Glutamatergic neuron (in vitro differentiated cells): ENCODE measurements around the gene GLI3. TPM values are rescaled to one million over a fixed set of nuclear protein-coding genes. Genes with fewer than 3 reads are reported as not detected.

ENCODE experiments used
- DNase-seq: peaks from one replicate; pipeline ENCODE4 v3.0.0; 2022
- H3K27ac Mint-ChIP-seq: one replicate; pipeline ENCODE4 v1.8.0; 2020; ENCODE audit warnings: mild to moderate bottlenecking, mixed read lengths, inconsistent platforms; ENCODE audit not compliant: unreplicated experiment
- H3K27me3 Mint-ChIP-seq: one replicate; pipeline ENCODE4 v1.8.0; 2020; ENCODE audit warnings: mild to moderate bottlenecking, moderate library complexity, mixed read lengths, inconsistent platforms; ENCODE audit not compliant: unreplicated experiment
- H3K36me3 Mint-ChIP-seq: one replicate; pipeline ENCODE4 v1.8.0; 2020; ENCODE audit warnings: mild to moderate bottlenecking, mixed read lengths, inconsistent platforms; ENCODE audit not compliant: unreplicated experiment
- H3K4me1 Mint-ChIP-seq: one replicate; pipeline ENCODE4 v1.8.0; 2020; ENCODE audit warnings: mild to moderate bottlenecking, low read depth, mixed read lengths, inconsistent platforms; ENCODE audit not compliant: unreplicated experiment
- H3K4me3 Mint-ChIP-seq: one replicate; pipeline ENCODE4 v1.8.0; 2020; ENCODE audit warnings: mild to moderate bottlenecking, mixed read lengths, inconsistent platforms; ENCODE audit not compliant: unreplicated experiment
- H3K9me3 Mint-ChIP-seq: one replicate; pipeline ENCODE4 v1.8.0; 2020; ENCODE audit warnings: mild to moderate bottlenecking, moderate library complexity, mixed read lengths, inconsistent platforms; ENCODE audit not compliant: unreplicated experiment
- total RNA-seq: library from RNA; stranded (reverse); fragmentation: NEBNext Ultra II Directional; extraction: Animal tissue kit (Norgen Biotek cat#: 25700); gene quantifications from one replicate; pipeline ENCODE4 v1.2.1, GENCODE V29; 2021; ENCODE audit not compliant: unreplicated experiment
- TF ChIP-seq, protein P1 (sequence below): fragments of 200-600 bp; sonication (generic); IDR thresholded peaks from one replicate; pipeline ENCODE4 v1.5.0; 2021; ENCODE audit not compliant: partially characterized antibody, unreplicated experiment

GLI3 gene
- total RNA-seq, 1 donor from 2014 or later: 2.9 TPM

DNA sequence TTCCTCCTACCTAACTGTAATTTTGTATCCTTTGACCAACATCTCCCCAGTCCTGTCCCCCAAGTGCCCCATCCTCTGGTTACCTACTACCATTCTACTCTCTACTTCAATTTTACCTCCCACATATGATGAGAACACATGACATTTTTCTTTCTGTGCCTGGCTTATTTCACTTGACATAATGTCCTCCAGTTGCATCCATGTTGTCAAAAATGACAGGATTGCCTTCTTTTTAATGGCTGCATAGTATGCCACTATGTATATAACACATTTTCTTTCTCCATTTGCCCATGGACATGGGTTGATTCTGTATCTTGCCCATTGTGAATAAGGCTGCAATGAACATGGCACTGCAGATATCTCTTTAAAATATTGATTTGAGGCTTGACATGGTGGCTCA lies 33.7 kb downstream of the GLI3 start:
- DNase-seq: no peak
- no peaks in the 10 kb centered on the region for H3K27me3 Mint-ChIP-seq
- no peak overlapping the region for H3K27ac Mint-ChIP-seq
- no peaks in the 10 kb centered on the region for H3K36me3 Mint-ChIP-seq
- H3K4me3 Mint-ChIP-seq: no peak overlapping the region
- TF ChIP-seq, protein P1, sequence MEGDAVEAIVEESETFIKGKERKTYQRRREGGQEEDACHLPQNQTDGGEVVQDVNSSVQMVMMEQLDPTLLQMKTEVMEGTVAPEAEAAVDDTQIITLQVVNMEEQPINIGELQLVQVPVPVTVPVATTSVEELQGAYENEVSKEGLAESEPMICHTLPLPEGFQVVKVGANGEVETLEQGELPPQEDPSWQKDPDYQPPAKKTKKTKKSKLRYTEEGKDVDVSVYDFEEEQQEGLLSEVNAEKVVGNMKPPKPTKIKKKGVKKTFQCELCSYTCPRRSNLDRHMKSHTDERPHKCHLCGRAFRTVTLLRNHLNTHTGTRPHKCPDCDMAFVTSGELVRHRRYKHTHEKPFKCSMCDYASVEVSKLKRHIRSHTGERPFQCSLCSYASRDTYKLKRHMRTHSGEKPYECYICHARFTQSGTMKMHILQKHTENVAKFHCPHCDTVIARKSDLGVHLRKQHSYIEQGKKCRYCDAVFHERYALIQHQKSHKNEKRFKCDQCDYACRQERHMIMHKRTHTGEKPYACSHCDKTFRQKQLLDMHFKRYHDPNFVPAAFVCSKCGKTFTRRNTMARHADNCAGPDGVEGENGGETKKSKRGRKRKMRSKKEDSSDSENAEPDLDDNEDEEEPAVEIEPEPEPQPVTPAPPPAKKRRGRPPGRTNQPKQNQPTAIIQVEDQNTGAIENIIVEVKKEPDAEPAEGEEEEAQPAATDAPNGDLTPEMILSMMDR: no peak
- no peaks in the 10 kb centered on the region for H3K4me1 Mint-ChIP-seq
- H3K9me3 Mint-ChIP-seq: peaks cover 1% of the 10 kb centered on the region

DNA sequence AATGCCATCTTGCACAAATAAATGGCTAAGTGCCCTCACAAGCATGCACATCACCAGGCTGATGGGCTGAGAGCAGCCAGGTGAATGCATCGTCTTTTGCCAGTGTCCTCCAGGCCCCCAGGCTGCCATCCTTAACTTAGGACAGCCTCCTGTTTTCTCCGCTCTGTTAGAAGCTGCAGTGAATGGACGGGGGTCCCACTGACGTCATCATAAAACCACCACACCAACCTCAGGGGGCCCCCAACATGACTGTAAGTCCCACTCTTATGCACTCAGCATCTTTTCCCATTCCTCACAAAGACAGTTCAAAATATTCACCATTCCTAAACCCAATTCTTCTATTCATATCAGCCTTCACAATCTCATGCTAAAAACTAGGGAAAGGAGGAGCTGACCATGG lies 34.4 kb downstream of the GLI3 start:
- DNase-seq: no peak
- Mint-ChIP-seq H3K27ac (no peak overlapping the region), H3K27me3 (no peaks in the 10 kb centered on the region), H3K9me3 (peaks cover 1% of the 10 kb centered on the region), H3K36me3 (no peaks in the 10 kb centered on the region), H3K4me1 (no peaks in the 10 kb centered on the region), H3K4me3 (no peak overlapping the region)
- TF ChIP-seq, protein P1: no peak

DNA sequence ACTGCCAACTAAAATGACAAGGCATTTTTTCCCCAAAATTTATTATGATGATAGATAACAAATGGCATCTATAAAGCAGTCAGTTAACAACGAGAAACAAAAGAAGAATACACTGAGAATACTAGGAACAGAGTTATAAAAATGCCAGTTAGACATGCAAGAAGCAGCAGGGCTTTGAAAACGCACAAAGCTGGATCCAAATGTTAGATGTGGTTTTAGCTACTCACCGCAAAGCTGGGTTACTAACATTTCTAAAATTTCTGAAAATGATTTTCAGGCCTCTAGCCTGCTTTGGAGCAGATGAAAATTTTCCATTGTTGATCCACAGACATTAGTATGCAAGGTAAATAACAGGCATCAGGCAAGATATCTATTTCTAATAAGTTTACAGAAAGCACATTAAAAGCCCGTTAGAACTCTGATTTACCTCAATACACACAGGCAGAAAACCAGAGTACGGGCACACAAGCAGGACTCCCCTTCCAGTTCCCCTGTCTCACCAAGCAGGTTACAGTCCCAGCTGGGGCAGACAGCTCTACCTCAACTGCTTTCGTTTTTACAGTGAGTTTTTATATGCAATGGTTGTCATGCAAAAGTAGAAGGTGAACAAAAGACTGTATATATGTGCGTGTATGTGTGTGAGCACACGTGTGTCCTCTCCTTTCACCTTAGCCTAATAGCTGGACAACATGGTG lies 37.9 kb downstream of the GLI3 start:
- peaks cover 1% of the 10 kb centered on the region for H3K9me3 Mint-ChIP-seq
- TF ChIP-seq, protein P1: no peak
- no peak overlapping the region for H3K27ac Mint-ChIP-seq
- H3K36me3 Mint-ChIP-seq: no peaks in the 10 kb centered on the region
- peaks cover 3% of the 10 kb centered on the region for H3K4me1 Mint-ChIP-seq
- no peak for DNase-seq
- no peak overlapping the region for H3K4me3 Mint-ChIP-seq
- no peaks in the 10 kb centered on the region for H3K27me3 Mint-ChIP-seq

DNA sequence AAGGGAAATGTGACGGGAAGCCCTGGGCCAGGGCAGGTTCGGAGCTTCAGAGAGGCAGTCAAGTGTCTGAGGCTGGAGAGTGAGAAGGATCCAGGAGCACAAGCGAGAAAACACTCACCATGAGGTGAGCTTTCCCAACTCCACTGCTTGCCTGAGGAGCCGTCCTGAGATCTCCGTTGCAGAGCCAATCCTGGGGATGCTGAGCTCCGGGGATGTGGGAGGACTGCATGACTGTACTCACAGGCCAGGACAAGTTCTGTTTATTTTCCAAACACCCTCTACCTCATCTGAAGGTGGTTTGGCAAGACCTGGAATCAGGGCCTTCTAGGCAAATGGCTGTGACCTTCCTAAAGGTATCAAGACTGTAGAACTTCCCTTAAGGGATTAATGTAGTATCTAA lies 38.7 kb downstream of the GLI3 start:
- Mint-ChIP-seq H3K9me3 (peaks cover 1% of the 10 kb centered on the region), H3K27ac (no peak overlapping the region), H3K4me1 (peaks cover 7% of the 10 kb centered on the region), H3K36me3 (no peaks in the 10 kb centered on the region), H3K4me3 (no peak overlapping the region), H3K27me3 (no peaks in the 10 kb centered on the region)
- no peak for DNase-seq
- TF ChIP-seq, protein P1: no peak

DNA sequence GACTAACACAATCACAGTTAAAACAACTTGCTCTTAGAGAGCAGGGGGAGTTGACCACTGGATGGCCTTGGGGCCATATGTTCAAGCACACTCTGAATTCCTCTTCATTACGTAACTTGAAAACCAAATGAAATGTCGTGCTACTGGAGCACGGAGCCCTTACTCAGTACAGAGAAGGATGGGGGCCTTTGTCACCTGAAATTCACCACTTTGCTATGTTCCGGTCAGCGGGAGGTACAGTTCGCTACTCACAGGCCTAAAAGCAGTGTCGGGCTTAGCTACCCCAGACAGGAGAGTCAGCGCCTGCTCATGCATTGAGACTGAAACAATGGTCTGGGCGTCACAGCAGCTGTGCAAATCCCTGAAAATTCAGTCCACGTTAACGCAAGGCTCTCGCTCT lies 39.6 kb downstream of the GLI3 start:
- H3K4me1 Mint-ChIP-seq: peaks cover 10% of the 10 kb centered on the region
- TF ChIP-seq, protein P1: no peak
- no peak for DNase-seq
- peaks cover 1% of the 10 kb centered on the region for H3K9me3 Mint-ChIP-seq
- H3K36me3 Mint-ChIP-seq: no peaks in the 10 kb centered on the region
- H3K27ac Mint-ChIP-seq: no peak overlapping the region
- no peak overlapping the region for H3K4me3 Mint-ChIP-seq
- no peaks in the 10 kb centered on the region for H3K27me3 Mint-ChIP-seq
